GM18505 (cell line): ENCODE measurements around the gene DUSP11.
"Not testable (repeated sequence)": the region's sequence is repeated elsewhere in the genome, so short reads cannot be mapped to it uniquely, and the experiment has no call there.

Experiments used
- ATAC-seq: cut with Tn5 transposase; IDR thresholded peaks from one replicate; pipeline ENCODE4 v1.9.1; 2021; ENCODE audit not compliant: unreplicated experiment
- POLR2A ChIP-seq: IDR thresholded peaks from 4 replicates; pipeline ENCODE4 v1.6.1; 2011; ENCODE audit warnings: borderline replicate concordance; ENCODE audit not compliant: insufficient read depth, insufficient read length; ENCODE audit errors: extremely low read depth

Gene DUSP11

DNA sequence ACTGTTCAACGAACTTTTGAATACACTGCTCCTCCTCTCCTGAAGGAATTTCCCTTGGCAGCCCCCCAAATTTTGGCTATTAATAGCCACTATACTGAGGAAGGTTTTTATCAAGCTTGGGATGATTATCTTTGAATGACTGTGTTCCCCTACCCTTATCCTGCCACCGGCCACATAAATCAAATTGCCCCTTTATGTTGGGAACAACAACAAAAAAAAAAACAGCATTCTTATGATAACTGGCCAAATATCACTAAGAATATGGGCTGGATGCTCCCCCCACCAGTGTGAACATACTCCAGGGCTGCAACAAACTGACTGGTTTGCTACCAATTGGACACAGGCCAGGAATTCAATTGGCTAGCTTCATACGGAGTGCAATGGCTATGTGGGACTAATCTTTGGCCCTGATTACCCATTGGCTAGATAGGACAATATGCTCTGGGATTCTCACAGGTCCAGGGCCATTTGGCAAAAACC lies 20.6 kb downstream of the DUSP11 start:
- TF ChIP-seq POLR2A, result no peak

DNA sequence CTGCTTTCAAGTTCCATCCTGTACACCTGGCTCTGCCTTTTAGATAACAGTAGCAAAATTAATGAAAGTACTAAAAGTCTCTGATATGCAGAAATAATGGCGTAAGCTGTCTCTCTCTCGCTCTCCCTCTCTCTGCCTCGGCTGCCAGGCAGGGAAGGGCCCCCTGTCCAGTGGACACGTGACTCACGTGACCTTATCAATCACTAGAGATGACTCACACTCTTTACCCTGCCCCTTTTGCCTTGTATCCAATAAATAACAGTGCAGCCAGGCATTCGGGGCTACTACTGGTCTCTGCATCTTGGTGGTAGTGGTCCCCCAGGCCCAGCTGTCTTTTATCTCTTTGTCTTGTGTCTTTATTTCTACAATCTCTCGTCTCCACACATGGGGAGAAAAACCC lies 25.6 kb downstream of the DUSP11 start:
- ATAC-seq, result not testable (repeated sequence)

More for the DNA sequence above, 20.6 kb downstream of the DUSP11 start:
- no peak for ATAC-seq

DNA sequence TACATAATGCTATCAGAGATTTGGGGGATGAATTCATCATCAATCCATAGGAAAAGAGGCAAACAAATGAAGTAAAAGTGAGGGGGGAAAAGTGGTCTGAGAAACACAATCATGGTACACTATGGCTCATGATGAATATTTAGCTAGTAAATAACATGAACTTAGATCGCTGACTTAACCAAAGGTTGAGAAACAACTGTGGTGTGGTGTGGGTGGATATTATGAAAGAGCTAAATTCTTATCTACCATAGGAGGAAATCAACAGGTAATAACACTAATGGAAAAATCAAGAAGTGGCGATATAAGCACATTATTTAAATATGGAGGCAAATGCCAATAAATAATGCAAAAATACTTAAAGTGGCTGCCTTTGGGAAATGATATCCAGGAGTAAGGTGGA lies 30.6 kb downstream of the DUSP11 start:
- no peak for ATAC-seq
- TF ChIP-seq POLR2A, result no peak

DNA sequence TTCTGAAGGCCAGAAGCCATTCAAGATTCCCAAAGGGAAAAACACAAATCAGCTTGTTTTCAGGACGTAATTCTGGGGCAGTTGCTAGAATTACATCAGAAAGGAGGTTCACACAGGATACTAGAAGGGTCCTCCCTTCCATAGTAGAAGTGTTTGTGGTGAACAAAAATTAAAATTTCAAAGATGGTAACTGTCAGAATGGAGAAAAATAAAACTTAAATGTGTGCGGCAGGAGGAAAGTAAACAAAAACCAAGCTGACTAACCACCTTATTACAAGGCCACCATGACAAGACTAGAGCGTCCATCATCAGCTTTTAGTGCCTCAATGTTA lies 33.1 kb downstream of the DUSP11 start:
- no peak for ATAC-seq
- no peak for TF ChIP-seq POLR2A

DNA sequence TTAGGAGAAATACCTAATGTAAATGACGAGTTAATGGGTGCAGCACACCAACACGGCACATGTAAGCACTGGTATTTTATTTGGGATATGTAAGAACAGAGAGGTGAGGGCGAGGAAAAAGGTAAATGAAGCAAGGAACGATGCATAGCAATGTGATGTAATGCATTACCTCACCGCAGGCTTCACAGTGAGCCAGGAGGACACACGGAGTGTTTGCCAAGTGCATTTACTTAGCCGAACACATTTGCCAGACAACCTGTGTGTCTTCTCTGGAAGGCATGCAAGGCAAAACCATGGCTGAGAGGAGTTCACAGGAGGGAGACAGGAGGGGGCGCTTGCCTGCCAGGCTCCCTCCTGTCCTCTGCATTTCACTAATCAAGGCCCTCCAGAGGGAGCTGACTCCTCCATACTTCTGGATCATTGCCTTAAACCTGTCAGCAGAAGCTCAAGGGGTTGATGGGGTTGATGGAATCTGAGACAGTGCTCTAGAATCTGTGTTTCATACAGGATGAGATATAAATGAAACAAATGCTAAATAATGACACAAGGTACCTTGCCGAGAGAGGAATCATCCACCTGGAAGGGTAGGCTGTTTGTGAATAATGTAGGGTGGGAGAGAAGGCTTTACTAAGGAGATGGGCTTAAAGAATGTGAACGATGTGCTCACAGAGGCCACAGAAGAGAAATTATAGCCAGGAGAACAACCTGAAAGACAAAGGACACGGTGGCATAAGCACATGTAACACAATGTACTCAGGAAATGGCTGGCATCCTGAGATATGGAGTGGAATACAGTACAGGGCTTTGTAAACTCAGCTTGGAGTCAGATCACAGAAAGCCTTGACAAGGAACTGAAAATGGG lies 33.7 kb downstream of the DUSP11 start:
- ATAC-seq, result no peak
- TF ChIP-seq POLR2A, result no peak

DNA sequence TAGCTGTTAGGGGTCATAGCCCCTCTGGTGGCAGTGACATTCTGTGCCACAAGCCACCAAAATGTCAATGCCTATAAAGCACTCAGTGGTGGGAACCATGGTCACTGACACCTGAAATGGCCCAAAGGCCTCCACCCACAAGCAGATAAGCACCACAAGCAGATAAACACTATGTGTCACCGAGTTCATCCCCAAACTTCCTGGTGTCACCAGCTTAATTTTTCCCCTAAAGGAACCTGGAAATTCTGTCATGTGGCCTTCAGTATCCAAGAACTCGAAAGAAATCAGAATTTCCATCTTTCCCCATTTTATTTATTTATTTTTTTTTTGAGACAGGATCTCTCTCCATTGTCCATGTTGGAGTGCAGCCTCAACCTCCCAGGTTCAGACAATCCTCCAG lies 39.1 kb downstream of the DUSP11 start:
- ATAC-seq, result no peak
- TF ChIP-seq POLR2A, result no peak

DNA sequence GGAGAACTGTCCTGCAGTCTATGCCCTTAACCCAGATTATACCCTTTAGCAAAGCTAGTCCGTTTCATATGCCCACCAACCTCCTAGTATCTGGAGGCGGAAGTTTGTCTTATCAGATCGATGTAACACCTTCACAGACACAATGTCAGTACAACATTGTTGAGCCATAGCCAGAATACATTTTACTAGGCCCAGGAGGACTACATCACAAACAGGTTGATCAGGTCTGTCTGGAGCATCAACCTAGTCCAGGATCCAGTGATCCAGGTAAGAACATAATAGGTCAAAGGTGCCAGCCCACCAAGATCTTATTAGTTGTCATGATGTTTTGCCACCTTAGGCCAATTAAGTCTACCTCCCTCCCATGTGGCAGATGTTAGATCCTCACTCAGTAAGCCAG lies 40.8 kb downstream of the DUSP11 start:
- TF ChIP-seq POLR2A, result no peak
- ATAC-seq, result no peak

DNA sequence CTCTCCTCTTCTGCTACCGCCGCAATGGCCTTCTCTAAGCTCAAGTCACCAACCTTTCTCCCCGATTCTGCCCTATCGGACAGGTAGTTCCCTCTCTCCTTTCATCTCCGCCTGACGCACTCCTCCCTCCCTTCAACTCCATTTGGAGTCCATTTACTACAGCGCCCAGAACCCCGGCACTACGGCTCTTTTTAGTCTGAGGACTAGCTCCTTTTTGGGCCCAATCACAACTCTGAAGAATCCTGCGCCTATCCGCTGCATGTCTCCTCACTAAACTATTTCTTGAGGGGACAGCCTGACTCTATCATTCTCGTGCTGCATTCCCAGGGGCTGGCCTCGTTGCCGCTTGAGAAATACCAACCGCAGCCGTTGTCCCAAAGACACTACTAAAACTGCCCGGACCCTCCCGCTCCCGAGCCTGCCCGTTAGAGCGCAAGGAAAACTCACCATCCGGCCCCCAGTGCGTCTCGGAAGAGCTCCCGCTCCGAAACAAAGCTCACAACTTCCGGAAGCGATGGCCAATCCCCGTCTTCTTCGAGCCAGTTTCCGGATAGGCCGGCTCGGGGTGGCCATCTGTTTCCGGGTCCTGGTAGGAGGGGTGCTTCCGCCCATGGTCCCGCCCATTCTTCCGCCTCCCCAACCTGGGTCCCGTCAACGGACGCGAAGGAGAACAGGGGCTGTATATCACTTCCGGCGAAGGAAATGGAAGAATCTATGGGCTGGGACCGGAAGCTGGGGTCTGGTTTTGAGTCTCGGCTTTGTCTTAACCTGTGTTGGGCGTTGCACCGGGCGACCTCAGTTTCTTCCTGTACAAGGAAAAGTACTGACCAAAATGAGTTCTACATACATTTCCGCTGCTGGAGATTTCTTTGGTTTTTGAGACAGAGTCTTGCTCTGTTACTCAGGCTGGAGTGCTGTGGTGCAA lies 42.8 kb downstream of the DUSP11 start, which contains the start of gene TPRKB:
TSS of gene TPRKB (minus strand) at position 491 of the 925 bp plus-strand sequence. CDS start 2,776 bp downstream, outside the sequence.
- TF ChIP-seq POLR2A, result peak; percentile 90
- ATAC-seq, result peak; percentile 95

DNA sequence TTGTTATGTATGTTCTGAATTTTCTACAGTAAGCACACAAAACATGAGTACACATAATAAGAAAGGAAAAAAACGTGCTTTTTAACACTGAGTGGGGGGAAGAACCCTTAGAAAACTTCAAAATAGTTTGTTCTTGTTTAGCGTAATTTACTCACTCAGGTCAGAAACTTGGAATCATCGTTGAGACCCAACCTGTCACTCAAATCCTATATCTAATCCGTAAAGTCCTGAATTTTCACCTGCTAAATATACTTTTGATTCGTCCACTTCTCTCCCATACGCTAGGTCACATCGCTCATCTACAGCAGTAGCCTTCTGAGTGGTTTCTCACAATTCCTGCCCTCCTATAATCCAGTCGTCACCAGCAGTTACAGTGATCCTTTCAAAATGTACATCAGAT lies 43.5 kb downstream of the DUSP11 start:
- no peak for TF ChIP-seq POLR2A
- ATAC-seq, result no peak

DNA sequence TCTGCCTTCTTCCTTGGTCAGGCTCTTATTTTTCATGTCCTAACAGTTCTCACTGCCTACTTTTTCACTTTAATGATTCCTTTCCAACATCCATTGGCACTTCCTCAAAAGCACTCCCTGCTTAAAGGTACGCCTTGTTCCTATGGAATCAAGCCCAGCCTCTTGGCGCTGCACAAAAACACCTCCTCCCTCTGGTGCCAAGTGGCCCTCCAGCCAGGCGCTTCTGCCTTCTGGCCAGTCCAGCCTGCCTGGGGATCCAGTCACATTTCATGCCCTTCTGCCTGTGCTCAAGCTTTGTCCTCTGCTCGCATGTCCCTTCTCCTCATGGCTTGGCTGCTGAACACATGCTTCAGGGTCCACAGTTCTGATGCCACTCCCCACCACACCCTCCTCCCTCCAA lies 49.1 kb downstream of the DUSP11 start:
- no peak for ATAC-seq
- TF ChIP-seq POLR2A, result no peak

DNA sequence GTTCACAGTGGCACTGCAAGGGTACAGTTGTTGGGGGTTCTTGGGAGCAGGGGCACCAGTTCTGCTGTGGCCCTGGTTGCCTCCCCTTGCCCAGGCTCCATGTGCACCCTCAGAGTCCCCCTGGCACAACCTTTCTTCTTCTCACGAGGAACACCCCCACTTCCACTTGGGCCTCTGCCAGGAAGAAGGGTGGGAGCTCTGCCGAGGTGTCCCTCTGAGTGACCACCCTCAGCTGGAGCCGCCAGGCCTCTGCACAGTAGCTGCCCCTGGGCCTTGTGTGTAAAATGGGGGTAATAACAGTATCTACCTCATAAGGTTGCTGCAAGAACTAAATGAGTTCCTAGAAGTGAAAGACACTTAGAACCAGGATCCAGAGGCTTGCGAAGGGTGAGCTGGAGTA lies 51.2 kb downstream of the DUSP11 start:
- TF ChIP-seq POLR2A, result no peak
- ATAC-seq, result no peak

DNA sequence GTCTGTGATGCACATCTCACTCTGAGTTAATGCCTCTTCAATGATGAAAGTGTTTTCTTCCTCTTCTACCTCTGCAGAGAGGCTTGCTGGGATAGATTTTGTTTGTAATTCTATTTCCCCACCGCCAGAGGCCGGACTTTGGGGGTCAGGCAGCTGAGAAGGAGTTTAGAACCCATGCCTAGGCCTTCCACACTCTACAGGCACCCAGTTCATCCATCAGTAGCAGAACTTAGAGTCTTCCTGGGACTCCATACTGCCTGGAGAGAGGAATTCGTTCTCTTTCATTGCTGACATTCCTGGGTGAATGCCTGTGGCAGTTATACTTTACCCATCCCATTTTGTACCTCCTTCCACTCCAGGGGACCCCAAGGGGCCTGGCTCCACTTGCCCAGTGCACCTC lies 51.9 kb downstream of the DUSP11 start:
- no peak for TF ChIP-seq POLR2A
- ATAC-seq, result no peak

DNA sequence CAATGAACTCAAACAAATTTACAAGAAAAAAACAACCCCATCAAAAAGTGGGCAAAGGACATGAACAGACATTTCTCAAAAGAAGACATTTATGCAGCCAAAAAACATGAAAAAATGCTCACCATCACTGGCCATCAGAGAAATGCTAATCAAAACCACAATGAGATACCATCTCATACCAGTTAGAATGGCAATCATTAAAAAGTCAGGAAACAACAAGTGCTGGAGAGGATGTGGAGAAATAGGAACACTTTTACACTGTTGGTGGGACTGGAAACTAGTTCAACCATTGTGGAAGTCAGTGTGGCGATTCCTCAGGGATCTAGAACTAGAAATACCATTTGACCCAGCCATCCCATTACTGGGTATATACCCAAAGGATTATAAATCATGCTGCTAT lies 53.2 kb downstream of the DUSP11 start:
- not testable (repeated sequence) for ATAC-seq
